Ramos (cell line): ENCODE data around the gene NEU2.

Source experiments
- in situ Hi-C: fragments of 300-500 bp; cut with MboI; formaldehyde crosslinking; loops from one replicate; pipeline ENCODE4 v1.14.3; 2022; ENCODE audit warnings: low sequenced_read_pairs; ENCODE audit not compliant: unreplicated experiment

NEU2 gene

GRCh38 chr2:233072838-233073237 is 40.4 kb downstream of the NEU2 start:
- in situ Hi-C loops: no loop called here

GRCh38 chr2:233074106-233074505 is 41.6 kb downstream of the NEU2 start:
- in situ Hi-C loops: no loop called here

- in situ Hi-C loops: loop anchor here (25.0 kb wide), 1 partner anchor 287 kb away; the partner anchor contains the start of gene DGKD
These were observed 42.9 kb downstream of the NEU2 start for GRCh38 chr2:233075141-233075965.

GRCh38 chr2:233075966-233076339 is 43.5 kb downstream of the NEU2 start:
- in situ Hi-C loops: loop anchor here (25.0 kb wide), 1 partner anchor 286 kb away; the partner anchor contains the start of gene DGKD

GRCh38 chr2:233076749-233077148 is 44.3 kb downstream of the NEU2 start:
- in situ Hi-C loops: loop anchor here (25.0 kb wide), 1 partner anchor 286 kb away; the partner anchor contains the start of gene DGKD

- in situ Hi-C loops: loop anchor here (25.0 kb wide), 1 partner anchor 283 kb away; the partner anchor contains the start of gene DGKD
These were observed 47.0 kb downstream of the NEU2 start for GRCh38 chr2:233079473-233079877.

GRCh38 chr2:233079953-233080835 is 47.7 kb downstream of the NEU2 start:
- in situ Hi-C loops: loop anchor here (25.0 kb wide), 1 partner anchor 282 kb away; the partner anchor contains the start of gene DGKD

GRCh38 chr2:233080836-233081229 is 48.4 kb downstream of the NEU2 start:
- in situ Hi-C loops: loop anchor here (25.0 kb wide), 1 partner anchor 281 kb away; the partner anchor contains the start of gene DGKD

GRCh38 chr2:233081232-233081730 is 48.8 kb downstream of the NEU2 start:
- in situ Hi-C loops: loop anchor here (25.0 kb wide), 1 partner anchor 281 kb away; the partner anchor contains the start of gene DGKD

GRCh38 chr2:233081731-233082221 is 49.3 kb downstream of the NEU2 start:
- in situ Hi-C loops: loop anchor here (25.0 kb wide), 1 partner anchor 281 kb away; the partner anchor contains the start of gene DGKD

GRCh38 chr2:233082222-233082930 is 49.9 kb downstream of the NEU2 start:
- in situ Hi-C loops: loop anchor here (25.0 kb wide), 1 partner anchor 280 kb away; the partner anchor contains the start of gene DGKD

- in situ Hi-C loops: loop anchor here (25.0 kb wide), 1 partner anchor 279 kb away; the partner anchor contains the start of gene DGKD
These were observed 50.7 kb downstream of the NEU2 start for GRCh38 chr2:233082931-233083755.

GRCh38 chr2:233083782-233084181 is 51.3 kb downstream of the NEU2 start:
- in situ Hi-C loops: loop anchor here (25.0 kb wide), 1 partner anchor 279 kb away; the partner anchor contains the start of gene DGKD

GRCh38 chr2:233084488-233084887 is 52.0 kb downstream of the NEU2 start:
- in situ Hi-C loops: loop anchor here (25.0 kb wide), 1 partner anchor 278 kb away; the partner anchor contains the start of gene DGKD
